D721Med (cell line): ENCODE results near the gene TMEM132A.

ENCODE experiments used
- DNase-seq: peaks from one replicate; pipeline ENCODE4 v3.0.0; 2011; ENCODE audit warnings: low spot score; ENCODE audit not compliant: insufficient read length
- FAIRE-seq: peaks from 2 replicates; lab custom pipeline; 2011; peaks lifted over from hg19 to GRCh38; lab: Jason Lieb, UNC
- TF ChIP-seq, protein P1 (sequence below): IDR thresholded peaks from 2 replicates; pipeline ENCODE4 v1.5.1; 2012; ENCODE audit warnings: mild to moderate bottlenecking, control low read depth; ENCODE audit not compliant: insufficient read depth; ENCODE audit errors: missing control alignments

TMEM132A gene

DNA sequence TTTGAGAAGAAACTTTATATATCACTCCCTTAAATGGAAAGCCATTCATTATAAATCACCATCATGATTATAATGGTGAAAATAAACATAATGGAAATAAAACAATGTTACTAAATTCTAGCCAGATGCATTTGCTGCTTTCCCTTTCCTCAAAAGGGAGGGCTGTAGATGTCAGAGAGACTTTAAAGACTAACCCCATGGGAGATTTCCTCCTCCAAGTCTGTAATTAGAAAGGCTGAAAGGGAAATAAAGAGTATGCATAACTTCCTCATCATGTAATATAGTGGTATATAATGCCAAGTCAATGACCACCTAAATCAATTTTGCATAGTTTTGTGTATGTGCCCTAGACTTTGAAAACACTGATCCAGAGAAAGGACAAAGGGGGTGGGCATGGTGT lies 53.6 kb downstream of the TMEM132A start:
- FAIRE-seq (no peak), DNase-seq (no peak)
- TF ChIP-seq, protein P1, sequence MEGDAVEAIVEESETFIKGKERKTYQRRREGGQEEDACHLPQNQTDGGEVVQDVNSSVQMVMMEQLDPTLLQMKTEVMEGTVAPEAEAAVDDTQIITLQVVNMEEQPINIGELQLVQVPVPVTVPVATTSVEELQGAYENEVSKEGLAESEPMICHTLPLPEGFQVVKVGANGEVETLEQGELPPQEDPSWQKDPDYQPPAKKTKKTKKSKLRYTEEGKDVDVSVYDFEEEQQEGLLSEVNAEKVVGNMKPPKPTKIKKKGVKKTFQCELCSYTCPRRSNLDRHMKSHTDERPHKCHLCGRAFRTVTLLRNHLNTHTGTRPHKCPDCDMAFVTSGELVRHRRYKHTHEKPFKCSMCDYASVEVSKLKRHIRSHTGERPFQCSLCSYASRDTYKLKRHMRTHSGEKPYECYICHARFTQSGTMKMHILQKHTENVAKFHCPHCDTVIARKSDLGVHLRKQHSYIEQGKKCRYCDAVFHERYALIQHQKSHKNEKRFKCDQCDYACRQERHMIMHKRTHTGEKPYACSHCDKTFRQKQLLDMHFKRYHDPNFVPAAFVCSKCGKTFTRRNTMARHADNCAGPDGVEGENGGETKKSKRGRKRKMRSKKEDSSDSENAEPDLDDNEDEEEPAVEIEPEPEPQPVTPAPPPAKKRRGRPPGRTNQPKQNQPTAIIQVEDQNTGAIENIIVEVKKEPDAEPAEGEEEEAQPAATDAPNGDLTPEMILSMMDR: no peak

GRCh38 chr11:60978546-60979380 lies 54.5 kb downstream of the TMEM132A start:
- DNase-seq: no peak
- no peak for FAIRE-seq
- TF ChIP-seq, protein P1: no peak

DNA sequence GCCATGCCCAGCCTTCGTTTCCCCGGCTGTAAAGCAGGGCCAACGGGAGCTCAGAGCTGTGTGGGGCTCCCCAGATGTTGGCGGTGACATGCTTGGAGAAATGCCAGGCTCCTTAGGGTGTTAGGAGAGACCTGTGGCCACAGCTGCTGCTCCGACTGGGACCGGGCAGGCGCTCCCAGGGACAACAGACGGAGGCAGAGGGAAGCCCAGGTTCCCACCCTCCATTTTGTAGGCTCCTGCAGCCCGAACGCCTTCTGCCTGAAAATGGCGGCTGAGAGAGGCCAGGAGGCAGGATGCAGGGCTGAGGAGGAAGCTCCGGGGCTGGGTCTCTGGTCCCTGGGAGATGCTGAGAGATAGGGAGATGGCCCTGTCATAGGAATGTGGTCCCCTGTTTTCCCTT lies 57.3 kb downstream of the TMEM132A start:
- no peak for DNase-seq
- TF ChIP-seq, protein P1: no peak
- no peak for FAIRE-seq

GRCh38 chr11:60982184-60982583 lies 57.9 kb downstream of the TMEM132A start:
- TF ChIP-seq, protein P1: no peak
- no peak for FAIRE-seq
- DNase-seq: no peak

GRCh38 chr11:60984149-60984548 lies 59.9 kb downstream of the TMEM132A start:
- DNase-seq (no peak), FAIRE-seq (no peak)
- TF ChIP-seq, protein P1: no peak

GRCh38 chr11:60984636-60985035 lies 60.4 kb downstream of the TMEM132A start:
- TF ChIP-seq, protein P1: no peak
- FAIRE-seq (no peak), DNase-seq (no peak)

DNA sequence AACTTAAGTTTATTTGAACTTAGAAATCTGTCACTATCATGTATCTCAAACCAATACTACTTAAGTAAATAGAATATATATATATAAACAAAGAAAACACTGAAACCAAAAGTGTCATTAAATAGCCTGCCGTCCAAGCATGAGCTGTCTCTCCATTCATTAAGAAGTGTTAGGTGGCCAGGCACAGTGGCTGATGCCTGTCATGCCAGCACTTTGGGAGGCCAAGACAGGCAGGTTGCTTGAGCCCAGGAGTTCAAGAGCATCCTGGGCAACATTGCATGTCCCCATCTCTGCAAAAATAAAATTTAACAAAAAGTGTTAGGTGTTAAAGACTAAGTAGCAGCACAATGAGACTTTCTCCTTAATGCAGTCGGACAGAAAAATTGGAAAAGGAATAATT lies 61.2 kb downstream of the TMEM132A start:
- no peak for FAIRE-seq
- TF ChIP-seq, protein P1: no peak
- DNase-seq: no peak
